Measurements from ENCODE around the gene ERI3.

GRCh38 chr1:44250068-44250781 is 104.8 kb downstream of the ERI3 start:
- no peak for TF ChIP-seq ISX (CRISPR knock-in tag; conservative IDR thresholded peaks at IDR 0.05)
- TF ChIP-seq BATF2 (CRISPR knock-in tag; IDR thresholded peaks at IDR 0.05) = no peak
- TF ChIP-seq ZSCAN29 (CRISPR knock-in tag; conservative IDR thresholded peaks at IDR 0.05) = no peak
- TF ChIP-seq CTCF (CRISPR knock-in tag; IDR thresholded peaks at IDR 0.05) = no peak
- TF ChIP-seq POLR2AphosphoS5 (IDR thresholded peaks at IDR 0.05; ENCODE audit: low read depth, low read length) = no peak
- no peak for TF ChIP-seq HIVEP1 (CRISPR knock-in tag; IDR thresholded peaks at IDR 0.05)
- TF ChIP-seq ATF3 (CRISPR knock-in tag; IDR thresholded peaks at IDR 0.05) = no peak
- no peak for TF ChIP-seq ZNF616 (CRISPR knock-in tag; IDR thresholded peaks at IDR 0.05; ENCODE audit: low read depth)
- TF ChIP-seq KLF13 (CRISPR knock-in tag; IDR thresholded peaks at IDR 0.05) = no peak
- TF ChIP-seq ZNF253 (CRISPR knock-in tag; IDR thresholded peaks at IDR 0.05; ENCODE audit: borderline replicate concordance) = no peak
- no peak for TF ChIP-seq RFX5 (IDR thresholded peaks at IDR 0.05; ENCODE audit: low read depth, low read length)
- TF ChIP-seq SIX1 (CRISPR knock-in tag; IDR thresholded peaks at IDR 0.05; ENCODE audit: borderline replicate concordance) = no peak
- no peak for TF ChIP-seq DPF2 (CRISPR knock-in tag; IDR thresholded peaks at IDR 0.05; ENCODE audit: borderline replicate concordance, low read depth)
- no peak for TF ChIP-seq ZNF121 (CRISPR knock-in tag; IDR thresholded peaks at IDR 0.05)
